H1 (cell line): Measurements from ENCODE around the gene RIPPLY1. TPM values are rescaled to one million over a fixed set of nuclear protein-coding genes. Genes with fewer than 3 reads are reported as not detected.

Experiments
- polyA plus RNA-seq, 7 experiments: library from polyadenylated mRNA; depleted of rRNA in 3 of 7; stranded (reverse) in 5 of 7; unstranded in 2 of 7; fragments of >200 nt in 5 of 7; fragments of 200-250 nt in 2 of 7; gene quantifications; 1 replicate in 5 of 7; 2 replicates in 1 of 7; 4 replicates in 1 of 7; pipeline versions ENCODE4 v1.2.1 to v1.2.3, GENCODE V29; 2011 to 2013; ENCODE audit warnings: missing spikeins in 2 of 7, mixed read lengths in 2 of 7
- total RNA-seq: library from RNA; stranded (reverse); fragmentation: NEBNext Ultra II Directional; extraction: Animal tissue kit (Norgen Biotek cat#: 25700); gene quantifications from 2 replicates; pipeline ENCODE4 v1.2.1, GENCODE V29; 2021
- TF ChIP-seq, protein P1 (sequence below): fragments of 300-600 bp; sonication (generic); IDR thresholded peaks from 2 replicates; pipeline ENCODE4 v1.7.1; 2012; ENCODE audit warnings: low read length, moderate library complexity, mild to moderate bottlenecking, inconsistent platforms; ENCODE audit not compliant: insufficient replicate concordance

RIPPLY1 gene
- total and polyA plus RNA-seq, 2 of the 8 experiments (the other 6 are each of a cell fraction or from before 2014, with no cell fraction given), result not detected

DNA sequence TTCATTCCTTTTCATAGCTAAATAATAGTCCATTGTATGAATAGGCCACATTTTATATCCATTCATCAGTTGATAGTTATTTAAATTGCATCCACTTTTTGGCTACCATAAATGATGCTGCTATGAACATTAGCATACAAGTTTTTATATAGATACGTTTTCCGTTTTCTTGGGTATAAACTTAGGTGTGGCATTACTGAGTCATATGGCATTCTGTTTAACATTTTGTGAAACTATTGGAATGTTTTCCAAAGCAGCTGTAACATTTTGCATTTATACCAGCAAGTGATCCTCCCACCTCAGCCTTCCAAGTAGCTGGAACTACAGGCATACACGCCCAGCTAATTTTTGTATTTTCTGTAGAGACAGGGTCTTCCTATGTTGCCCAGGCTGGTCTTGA is 43.3 kb upstream of the RIPPLY1 start (continued):
- TF ChIP-seq, protein P1, sequence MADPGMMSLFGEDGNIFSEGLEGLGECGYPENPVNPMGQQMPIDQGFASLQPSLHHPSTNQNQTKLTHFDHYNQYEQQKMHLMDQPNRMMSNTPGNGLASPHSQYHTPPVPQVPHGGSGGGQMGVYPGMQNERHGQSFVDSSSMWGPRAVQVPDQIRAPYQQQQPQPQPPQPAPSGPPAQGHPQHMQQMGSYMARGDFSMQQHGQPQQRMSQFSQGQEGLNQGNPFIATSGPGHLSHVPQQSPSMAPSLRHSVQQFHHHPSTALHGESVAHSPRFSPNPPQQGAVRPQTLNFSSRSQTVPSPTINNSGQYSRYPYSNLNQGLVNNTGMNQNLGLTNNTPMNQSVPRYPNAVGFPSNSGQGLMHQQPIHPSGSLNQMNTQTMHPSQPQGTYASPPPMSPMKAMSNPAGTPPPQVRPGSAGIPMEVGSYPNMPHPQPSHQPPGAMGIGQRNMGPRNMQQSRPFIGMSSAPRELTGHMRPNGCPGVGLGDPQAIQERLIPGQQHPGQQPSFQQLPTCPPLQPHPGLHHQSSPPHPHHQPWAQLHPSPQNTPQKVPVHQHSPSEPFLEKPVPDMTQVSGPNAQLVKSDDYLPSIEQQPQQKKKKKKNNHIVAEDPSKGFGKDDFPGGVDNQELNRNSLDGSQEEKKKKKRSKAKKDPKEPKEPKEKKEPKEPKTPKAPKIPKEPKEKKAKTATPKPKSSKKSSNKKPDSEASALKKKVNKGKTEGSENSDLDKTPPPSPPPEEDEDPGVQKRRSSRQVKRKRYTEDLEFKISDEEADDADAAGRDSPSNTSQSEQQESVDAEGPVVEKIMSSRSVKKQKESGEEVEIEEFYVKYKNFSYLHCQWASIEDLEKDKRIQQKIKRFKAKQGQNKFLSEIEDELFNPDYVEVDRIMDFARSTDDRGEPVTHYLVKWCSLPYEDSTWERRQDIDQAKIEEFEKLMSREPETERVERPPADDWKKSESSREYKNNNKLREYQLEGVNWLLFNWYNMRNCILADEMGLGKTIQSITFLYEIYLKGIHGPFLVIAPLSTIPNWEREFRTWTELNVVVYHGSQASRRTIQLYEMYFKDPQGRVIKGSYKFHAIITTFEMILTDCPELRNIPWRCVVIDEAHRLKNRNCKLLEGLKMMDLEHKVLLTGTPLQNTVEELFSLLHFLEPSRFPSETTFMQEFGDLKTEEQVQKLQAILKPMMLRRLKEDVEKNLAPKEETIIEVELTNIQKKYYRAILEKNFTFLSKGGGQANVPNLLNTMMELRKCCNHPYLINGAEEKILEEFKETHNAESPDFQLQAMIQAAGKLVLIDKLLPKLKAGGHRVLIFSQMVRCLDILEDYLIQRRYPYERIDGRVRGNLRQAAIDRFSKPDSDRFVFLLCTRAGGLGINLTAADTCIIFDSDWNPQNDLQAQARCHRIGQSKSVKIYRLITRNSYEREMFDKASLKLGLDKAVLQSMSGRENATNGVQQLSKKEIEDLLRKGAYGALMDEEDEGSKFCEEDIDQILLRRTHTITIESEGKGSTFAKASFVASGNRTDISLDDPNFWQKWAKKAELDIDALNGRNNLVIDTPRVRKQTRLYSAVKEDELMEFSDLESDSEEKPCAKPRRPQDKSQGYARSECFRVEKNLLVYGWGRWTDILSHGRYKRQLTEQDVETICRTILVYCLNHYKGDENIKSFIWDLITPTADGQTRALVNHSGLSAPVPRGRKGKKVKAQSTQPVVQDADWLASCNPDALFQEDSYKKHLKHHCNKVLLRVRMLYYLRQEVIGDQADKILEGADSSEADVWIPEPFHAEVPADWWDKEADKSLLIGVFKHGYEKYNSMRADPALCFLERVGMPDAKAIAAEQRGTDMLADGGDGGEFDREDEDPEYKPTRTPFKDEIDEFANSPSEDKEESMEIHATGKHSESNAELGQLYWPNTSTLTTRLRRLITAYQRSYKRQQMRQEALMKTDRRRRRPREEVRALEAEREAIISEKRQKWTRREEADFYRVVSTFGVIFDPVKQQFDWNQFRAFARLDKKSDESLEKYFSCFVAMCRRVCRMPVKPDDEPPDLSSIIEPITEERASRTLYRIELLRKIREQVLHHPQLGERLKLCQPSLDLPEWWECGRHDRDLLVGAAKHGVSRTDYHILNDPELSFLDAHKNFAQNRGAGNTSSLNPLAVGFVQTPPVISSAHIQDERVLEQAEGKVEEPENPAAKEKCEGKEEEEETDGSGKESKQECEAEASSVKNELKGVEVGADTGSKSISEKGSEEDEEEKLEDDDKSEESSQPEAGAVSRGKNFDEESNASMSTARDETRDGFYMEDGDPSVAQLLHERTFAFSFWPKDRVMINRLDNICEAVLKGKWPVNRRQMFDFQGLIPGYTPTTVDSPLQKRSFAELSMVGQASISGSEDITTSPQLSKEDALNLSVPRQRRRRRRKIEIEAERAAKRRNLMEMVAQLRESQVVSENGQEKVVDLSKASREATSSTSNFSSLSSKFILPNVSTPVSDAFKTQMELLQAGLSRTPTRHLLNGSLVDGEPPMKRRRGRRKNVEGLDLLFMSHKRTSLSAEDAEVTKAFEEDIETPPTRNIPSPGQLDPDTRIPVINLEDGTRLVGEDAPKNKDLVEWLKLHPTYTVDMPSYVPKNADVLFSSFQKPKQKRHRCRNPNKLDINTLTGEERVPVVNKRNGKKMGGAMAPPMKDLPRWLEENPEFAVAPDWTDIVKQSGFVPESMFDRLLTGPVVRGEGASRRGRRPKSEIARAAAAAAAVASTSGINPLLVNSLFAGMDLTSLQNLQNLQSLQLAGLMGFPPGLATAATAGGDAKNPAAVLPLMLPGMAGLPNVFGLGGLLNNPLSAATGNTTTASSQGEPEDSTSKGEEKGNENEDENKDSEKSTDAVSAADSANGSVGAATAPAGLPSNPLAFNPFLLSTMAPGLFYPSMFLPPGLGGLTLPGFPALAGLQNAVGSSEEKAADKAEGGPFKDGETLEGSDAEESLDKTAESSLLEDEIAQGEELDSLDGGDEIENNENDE, result no peak
- TF ChIP-seq, all 59 proteins: peak for 0
